AG09319 (cell line): ENCODE results near the gene CACNA1C.

ENCODE experiments used
- DNase-seq: peaks from one replicate; pipeline ENCODE4 v3.0.0-alpha.2; 2010; ENCODE audit warnings: low read depth; ENCODE audit errors: extremely low read depth
- CTCF ChIP-seq: IDR thresholded peaks from 2 replicates; pipeline ENCODE4 v1.5.1; 2011; ENCODE audit warnings: low read depth, mild to moderate bottlenecking, inconsistent platforms, low read length, moderate library complexity

Gene CACNA1C

GRCh38 chr12:2039034-2039433 lies 13.8 kb upstream of the CACNA1C start:
- DNase-seq, result no peak
- no peak for TF ChIP-seq CTCF

GRCh38 chr12:2043054-2043453 lies 9.7 kb upstream of the CACNA1C start:
- TF ChIP-seq CTCF, result no peak
- DNase-seq, result no peak

- TF ChIP-seq CTCF, result no peak
- DNase-seq, result no peak
Measured at GRCh38 chr12:2044165-2044564, 8.6 kb upstream of the CACNA1C start.

- DNase-seq, result no peak
Measured at GRCh38 chr12:2046957-2047356, 5.8 kb upstream of the CACNA1C start.

GRCh38 chr12:2047752-2048151 lies 5.0 kb upstream of the CACNA1C start:
- TF ChIP-seq CTCF, result no peak
- no peak for DNase-seq

More at GRCh38 chr12:2046957-2047356, 5.8 kb upstream of the CACNA1C start:
- TF ChIP-seq CTCF, result no peak

GRCh38 chr12:2049604-2050540 lies 2.9 kb upstream of the CACNA1C start:
- DNase-seq, result no peak
- no peak for TF ChIP-seq CTCF
